Coronary artery (tissue), 2 donors: ENCODE measurements around the gene PAK4.

Experiments used
- DNase-seq: peaks from one replicate; pipeline ENCODE4 v3.0.0-alpha.2; 2017; ENCODE audit warnings: low spot score
- H3K27ac ChIP-seq, 2 donors: fragments of 200-600 bp; sonication (generic); one replicate each; pipeline ENCODE4 v1.5.1; 2016 to 2019
- H3K4me3 ChIP-seq: fragments of 200-600 bp; sonication (generic); 2 replicates; pipeline ENCODE4 v1.5.1; 2016; ENCODE audit warnings: mild to moderate bottlenecking, moderate library complexity
- TF ChIP-seq, protein P1 (sequence below): fragments of 200-600 bp; sonication (generic); IDR thresholded peaks from one replicate; pipeline ENCODE4 v1.5.1; 2019; ENCODE audit warnings: antibody characterized with exemption

The PAK4 gene

DNA sequence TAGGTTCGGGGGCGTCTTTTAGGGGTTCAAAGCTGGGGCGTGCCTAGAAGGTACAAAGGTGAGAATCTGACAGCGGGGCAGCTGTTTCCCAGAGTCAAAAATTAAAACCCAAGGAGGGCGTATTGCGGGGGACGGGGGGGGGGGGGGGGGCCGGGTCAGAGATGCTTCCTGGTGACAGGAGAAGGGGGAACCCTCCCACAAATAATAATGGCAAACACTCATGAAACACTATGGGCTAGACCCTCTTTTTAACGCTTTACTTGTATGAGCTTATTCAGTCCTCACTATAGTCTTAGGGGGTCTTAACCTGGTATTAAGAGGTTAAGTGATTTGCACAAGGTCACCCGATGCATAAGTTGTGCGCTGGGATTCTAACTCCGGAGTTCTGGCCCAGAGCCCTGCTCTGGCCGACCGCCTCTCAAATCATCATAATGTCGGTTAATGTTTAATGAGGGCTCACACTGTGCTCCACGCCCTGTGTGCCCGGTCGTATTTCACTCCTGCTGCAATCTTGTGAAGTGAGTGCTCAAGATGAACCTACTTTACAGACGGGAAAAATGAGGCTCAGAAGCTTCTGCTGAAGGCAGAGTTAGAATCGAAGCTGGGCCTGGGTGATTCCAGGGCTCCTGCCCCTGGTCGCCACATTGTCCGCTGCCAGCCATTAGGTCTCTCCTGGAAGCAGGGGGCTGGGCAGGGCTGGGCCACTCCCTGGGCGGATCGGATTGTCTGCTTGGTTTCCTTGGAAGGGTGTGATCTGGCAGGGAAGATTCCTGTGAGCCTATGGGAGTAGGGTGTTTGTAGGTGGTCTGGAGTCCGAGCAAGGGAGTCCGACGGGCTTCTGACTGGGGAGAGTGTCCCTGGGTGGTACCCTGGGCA is 964 bp downstream of the PAK4 start:
- peak; percentile 73 for DNase-seq

DNA sequence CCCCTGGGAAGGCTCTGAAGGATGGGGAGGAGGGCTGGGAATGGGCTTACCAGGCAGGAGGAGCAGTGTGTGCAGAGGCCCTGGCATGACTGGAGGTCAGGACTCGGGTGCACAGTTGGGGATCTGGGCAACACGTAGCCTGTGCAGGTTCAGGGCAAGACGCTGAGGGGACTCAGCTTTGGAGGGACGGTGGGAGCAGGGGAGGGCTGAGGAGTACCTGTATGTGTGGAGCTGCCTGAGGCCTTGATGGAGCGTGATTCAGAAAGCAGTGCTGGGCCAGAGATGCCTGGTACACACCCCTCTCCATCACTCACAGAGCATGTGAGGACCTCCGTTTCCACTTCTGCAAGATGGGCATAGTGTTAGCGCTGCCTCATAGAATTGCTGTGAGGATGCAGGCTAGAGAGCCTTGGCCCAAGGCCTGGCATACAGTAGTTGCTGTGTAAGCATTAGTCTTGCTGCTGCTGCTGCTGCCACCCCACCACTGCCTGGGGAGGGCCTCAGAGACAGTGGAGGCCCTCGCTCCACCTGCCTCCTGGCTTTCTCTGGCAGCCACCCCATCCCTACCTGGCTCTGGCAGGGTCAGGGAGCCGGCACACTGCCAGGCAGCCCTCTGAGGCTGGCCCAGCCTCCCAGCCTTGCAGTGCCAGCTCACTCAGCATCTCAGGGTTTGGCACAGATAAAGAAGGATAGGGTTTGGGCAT is 2.4 kb downstream of the PAK4 start:
- peak overlapping the region in 1 of 2 donors; percentile 90 for H3K27ac ChIP-seq
- peak overlapping the region; percentile 95 for H3K4me3 ChIP-seq
- DNase-seq, result no peak
- TF ChIP-seq, protein P1, sequence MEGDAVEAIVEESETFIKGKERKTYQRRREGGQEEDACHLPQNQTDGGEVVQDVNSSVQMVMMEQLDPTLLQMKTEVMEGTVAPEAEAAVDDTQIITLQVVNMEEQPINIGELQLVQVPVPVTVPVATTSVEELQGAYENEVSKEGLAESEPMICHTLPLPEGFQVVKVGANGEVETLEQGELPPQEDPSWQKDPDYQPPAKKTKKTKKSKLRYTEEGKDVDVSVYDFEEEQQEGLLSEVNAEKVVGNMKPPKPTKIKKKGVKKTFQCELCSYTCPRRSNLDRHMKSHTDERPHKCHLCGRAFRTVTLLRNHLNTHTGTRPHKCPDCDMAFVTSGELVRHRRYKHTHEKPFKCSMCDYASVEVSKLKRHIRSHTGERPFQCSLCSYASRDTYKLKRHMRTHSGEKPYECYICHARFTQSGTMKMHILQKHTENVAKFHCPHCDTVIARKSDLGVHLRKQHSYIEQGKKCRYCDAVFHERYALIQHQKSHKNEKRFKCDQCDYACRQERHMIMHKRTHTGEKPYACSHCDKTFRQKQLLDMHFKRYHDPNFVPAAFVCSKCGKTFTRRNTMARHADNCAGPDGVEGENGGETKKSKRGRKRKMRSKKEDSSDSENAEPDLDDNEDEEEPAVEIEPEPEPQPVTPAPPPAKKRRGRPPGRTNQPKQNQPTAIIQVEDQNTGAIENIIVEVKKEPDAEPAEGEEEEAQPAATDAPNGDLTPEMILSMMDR, result no peak

More for the DNA sequence above, 964 bp downstream of the PAK4 start:
- TF ChIP-seq, protein P1, result no peak
- Histone ChIP-seq H3K4me3 (peak overlapping the region; percentile 95), H3K27ac (peak overlapping the region; percentile 69 to 90)

DNA sequence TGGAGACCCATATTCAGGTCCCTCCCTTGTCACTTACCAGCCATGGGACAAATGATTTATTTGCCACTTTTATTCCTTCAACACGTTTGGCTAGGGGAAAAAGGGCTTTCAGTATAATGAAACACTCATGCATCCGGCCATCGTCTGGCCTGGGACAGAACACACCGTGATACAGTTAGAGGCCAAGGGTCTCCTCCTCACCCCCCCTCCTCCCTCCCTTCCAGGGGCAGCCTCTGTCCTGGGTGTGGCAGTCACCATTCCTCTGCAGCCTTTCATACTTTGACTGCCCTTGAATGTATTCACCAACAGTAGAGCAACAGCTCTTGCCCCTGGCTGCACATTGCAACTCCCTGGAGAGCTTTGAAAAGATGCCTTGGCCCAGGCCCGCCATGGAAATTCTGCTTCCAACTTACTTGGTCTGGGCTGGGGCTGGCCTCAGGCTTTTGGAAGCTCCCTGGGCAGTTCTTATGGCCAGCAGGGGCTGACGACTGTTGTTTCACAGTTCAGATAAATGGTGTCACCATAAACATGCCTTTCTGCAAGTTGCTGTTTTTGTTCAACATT is 3.0 kb downstream of the PAK4 start:
- TF ChIP-seq, protein P1, result no peak
- peak overlapping the region in 1 of 2 donors; percentile 90 for H3K27ac ChIP-seq
- DNase-seq, result no peak
- no peak overlapping the region for H3K4me3 ChIP-seq

DNA sequence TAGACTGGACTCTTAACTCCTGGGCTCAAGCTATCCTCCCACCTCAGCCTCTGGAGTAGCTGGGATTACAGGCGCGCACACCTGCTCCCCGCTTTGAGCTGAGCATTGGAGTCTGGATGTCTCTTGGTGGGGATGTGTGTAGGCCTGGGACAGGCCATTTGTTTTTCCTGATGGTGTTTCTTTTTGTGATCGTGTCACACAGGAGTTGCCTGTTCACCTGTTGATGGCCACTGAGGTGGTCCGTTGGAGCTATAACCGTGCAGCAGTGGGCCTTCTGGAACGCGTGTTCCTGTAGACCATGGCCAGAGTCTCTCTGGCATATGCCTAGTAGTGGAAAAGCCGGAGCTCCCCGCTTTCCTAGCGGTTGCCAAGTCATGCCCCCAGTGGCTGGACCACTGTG is 3.5 kb downstream of the PAK4 start:
- H3K27ac ChIP-seq, result no peak overlapping the region
- DNase-seq, result no peak

DNA sequence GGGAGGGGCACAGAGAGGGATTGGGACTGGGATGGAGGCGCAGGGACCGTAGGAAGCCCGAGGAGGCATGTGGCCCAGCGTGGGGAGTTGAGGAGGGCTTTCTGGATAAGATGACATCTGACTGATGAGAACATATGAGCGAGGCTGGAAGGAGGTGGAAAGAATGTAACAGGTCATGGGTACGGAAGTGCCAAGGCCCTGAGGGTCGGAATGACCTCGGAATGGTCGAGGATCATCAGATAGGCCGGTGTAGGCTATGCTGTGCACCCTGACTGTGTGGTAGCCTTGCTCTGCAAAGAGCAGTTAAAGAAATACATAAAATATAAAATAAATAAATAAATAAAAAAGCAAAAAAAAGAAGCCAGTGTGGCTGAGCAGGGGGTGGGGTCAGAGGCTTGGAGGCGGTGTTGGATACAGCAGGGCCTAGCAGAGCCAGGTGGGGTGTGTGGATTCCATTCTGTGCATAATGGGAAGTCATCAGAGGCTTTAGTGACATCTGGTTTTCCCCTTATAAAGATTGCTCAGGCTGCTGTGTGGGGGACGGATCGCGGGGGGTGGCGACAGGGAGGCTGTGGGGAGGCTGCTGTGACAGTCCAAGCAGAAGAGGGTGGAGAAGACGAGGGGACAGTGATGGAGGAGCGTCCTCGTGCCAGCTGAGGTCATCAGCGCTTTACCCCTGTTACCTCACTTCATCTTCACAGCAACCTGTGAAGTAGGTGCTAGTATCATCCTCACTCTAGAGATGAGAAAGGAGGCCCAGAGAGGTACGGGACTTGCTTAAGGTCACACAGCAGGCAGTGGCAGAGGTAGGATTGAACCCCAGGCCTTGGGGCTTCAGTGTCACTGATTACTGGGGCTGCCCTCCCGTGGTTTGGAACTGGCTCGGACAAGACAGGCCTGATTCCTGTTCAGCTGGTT is 5.0 kb downstream of the PAK4 start:
- TF ChIP-seq, protein P1, result no peak
- no peak overlapping the region for H3K4me3 ChIP-seq
- peak overlapping the region in 1 of 2 donors; percentile 56 for H3K27ac ChIP-seq
- DNase-seq, result no peak

More for the DNA sequence above, 3.5 kb downstream of the PAK4 start:
- no peak overlapping the region for H3K4me3 ChIP-seq
- TF ChIP-seq, protein P1, result no peak

DNA sequence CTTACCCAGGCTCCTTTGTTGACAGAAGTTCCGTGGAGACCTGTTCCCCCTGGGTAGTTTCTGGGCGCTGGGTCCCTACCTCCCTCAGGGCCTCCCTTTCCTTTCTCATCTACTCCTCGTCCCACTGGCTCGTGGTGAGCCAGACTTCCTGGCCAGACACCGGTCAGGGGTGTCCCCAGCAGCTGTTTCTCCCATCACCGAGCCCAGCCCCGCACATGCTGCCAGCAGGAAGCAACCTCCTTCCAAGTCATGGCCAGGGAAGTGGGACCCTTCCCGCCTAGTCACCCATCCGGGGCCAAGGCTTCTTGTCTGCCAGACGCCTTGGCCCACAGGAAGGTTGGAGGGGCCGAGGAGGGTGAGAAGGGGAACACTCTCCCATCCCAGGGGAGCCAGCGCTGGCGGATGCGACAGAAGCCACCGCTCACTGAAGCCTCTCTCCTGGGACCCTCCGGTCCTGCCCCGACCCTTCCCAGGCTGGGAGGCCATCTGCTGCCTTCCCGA is 5.7 kb downstream of the PAK4 start:
- no peak for DNase-seq
- TF ChIP-seq, protein P1, result no peak
- no peak overlapping the region for H3K4me3 ChIP-seq

More for the DNA sequence above, 5.7 kb downstream of the PAK4 start:
- peak overlapping the region in 1 of 2 donors; percentile 56 for H3K27ac ChIP-seq
